Epithelial cell of esophagus (primary cell): ENCODE results near the gene DCANP1.
"Not testable (repeated sequence)": the region's sequence is repeated elsewhere in the genome, so short reads cannot be mapped to it uniquely, and the experiment has no call there.

Experiments used
- DNase-seq: peaks from one replicate; pipeline ENCODE4 v3.0.0; 2010; ENCODE audit warnings: low read depth
- H3K4me3 ChIP-seq: 2 replicates; pipeline ENCODE4 v1.5.1; 2011; ENCODE audit warnings: mild to moderate bottlenecking, low read length, control low read depth
- TF ChIP-seq, protein P1 (sequence below): IDR thresholded peaks from 2 replicates; pipeline ENCODE4 v1.5.1; 2011; ENCODE audit warnings: low read depth, mild to moderate bottlenecking, low read length, control low read depth, inconsistent platforms; ENCODE audit not compliant: insufficient read depth; ENCODE audit errors: missing control alignments

Gene DCANP1, protein sequence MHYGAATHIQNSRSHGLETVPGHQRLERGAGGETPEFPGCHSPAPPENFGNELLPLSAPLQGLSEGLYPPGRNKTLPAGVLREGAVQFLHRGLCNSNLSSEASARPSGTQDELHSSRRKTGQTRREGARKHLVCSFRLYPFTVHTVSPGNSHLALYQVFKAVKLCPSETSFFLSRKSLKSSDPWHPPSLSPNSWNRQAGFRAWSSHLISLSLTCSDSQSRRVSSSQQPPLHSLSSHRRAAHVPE

DNA sequence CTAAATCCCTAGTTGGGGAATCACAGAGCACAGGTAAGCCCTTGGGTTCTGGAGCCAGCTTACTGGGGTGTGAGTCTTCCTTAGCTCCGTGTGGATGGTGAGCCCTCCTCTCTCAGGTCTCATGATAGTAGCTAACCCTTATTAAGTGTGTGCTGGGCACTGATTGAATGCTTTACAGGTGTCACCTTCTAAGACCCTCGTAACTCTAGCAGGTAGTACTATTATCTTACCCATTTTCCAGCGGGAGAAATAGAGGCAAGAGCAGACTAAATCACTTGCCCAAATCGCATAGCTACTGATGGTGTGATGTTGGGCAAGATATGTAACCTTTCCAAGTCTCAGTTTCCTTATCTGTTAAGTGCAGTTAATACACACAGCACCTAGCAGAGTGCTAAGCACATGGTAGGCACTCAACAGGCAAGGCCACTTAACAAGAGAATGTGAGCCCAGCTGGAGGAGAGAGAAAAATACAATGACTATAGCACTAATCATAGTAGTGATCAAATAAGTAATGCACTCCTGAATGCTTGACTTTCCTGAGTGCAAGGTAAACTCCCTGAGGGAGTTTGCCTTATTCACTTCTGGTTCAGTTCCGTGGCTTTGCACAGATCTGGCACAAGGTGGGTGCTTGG, at the start of gene DCANP1:
TSS of gene DCANP1 (minus strand) at position 51 of the 632 bp plus-strand sequence. CDS start 240 bp downstream, outside the sequence.
- TF ChIP-seq, protein P1, sequence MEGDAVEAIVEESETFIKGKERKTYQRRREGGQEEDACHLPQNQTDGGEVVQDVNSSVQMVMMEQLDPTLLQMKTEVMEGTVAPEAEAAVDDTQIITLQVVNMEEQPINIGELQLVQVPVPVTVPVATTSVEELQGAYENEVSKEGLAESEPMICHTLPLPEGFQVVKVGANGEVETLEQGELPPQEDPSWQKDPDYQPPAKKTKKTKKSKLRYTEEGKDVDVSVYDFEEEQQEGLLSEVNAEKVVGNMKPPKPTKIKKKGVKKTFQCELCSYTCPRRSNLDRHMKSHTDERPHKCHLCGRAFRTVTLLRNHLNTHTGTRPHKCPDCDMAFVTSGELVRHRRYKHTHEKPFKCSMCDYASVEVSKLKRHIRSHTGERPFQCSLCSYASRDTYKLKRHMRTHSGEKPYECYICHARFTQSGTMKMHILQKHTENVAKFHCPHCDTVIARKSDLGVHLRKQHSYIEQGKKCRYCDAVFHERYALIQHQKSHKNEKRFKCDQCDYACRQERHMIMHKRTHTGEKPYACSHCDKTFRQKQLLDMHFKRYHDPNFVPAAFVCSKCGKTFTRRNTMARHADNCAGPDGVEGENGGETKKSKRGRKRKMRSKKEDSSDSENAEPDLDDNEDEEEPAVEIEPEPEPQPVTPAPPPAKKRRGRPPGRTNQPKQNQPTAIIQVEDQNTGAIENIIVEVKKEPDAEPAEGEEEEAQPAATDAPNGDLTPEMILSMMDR: no peak
- DNase-seq: peak; percentile 19
- H3K4me3 ChIP-seq: no peak within 1 kb of the TSS

DNA sequence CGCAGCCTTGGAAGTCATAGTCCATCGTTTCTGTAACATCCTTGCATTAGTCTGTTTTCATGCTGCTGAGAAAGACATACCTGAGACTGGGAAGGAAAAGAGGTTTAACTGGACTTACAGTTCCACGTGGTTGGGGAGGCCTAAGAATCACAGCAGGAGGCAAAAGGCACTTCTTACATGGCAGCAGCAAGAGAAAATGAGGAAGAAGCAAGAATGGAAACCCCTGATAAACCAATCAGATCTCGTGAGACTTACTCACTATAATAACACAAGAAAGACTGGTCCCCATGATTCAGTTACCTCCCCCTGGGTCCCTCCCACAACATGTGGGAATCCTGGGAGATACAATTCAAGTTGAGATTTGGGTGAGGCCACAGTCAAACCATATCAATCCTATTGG, 48.4 kb upstream of the DCANP1 start:
- not testable (repeated sequence) for H3K4me3 ChIP-seq, DNase-seq

DNA sequence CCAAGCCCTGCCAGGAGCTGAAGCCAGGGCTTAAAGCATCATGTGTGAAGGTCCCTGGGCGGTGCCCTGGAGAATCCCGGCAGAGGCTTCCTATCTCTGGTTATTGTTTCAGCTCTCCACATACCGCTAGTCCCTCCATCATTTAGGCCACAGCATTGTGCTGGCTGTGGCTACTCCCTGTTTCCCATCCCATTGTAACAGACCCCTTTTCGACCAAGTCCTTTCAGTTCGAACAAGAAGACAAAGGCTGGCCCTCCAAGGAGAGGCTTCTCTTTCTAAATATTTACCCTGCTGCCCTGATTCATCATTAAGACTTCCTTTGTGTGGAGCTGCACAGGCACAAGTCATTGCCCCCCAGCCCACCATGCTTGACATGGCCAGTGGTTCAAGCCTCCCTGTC, 47.0 kb upstream of the DCANP1 start:
- no peak overlapping the region for H3K4me3 ChIP-seq
- DNase-seq: no peak
- TF ChIP-seq, protein P1: no peak

GRCh38 chr5:135493406-135494180, 46.4 kb upstream of the DCANP1 start:
- TF ChIP-seq, protein P1: no peak
- peak; percentile 96 for DNase-seq
- H3K4me3 ChIP-seq: no peak overlapping the region

DNA sequence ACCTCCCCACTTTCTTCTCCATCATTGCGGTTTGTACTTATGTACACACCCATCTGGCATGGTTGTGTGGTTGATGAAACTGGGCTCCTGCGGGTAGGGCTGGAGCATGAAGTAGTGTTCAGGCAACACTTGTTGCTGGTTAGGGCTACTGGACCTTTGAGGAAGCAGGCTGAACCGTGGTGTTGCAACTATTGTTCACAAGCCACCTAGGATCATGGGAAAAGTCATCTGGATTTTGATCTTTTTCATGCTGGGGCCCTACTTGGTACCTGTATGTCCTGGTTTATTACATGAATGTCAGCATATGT, 45.1 kb upstream of the DCANP1 start:
- no peak overlapping the region for H3K4me3 ChIP-seq
- DNase-seq: peak; percentile 94
- TF ChIP-seq, protein P1: no peak

DNA sequence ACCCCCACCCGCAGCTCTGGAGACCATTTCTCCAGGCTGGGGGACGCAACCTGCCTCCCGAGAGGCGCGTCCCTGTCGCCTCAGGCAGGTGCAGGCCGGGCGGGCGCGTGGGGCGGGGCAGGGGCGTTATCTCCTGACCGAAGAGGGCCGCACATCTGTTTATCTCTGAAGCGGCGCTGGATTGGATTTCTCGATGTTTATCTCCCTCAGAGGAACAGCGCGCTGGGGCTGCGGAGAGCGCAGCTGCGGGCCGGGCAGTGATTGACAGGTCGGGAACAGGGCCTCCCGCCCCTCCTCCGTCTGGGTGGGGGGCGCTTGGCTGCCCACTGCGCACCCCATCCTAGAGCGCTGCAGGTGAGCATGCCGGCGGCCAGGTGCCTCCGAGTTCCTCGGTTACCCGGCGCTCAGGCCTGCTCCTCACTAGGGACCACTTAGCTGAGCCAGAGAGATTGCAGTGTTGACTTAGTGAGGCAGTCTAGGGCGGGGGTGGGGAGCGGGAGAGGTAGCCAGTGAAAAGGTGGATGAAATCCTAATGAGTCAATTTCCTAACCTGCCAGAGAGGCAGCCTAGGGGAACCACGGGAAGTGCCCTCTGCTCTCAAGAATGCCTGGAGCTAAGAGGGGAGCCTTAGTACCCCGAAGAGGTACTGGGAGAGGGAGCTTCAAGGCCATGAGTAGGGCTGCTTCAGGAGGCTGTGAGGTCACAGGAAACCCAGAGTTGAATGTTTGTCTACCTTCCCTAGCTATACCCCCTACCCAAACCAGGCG, 44.6 kb upstream of the DCANP1 start:
- TF ChIP-seq, protein P1: no peak
- peak; percentile 96 for DNase-seq
- H3K4me3 ChIP-seq: no peak overlapping the region

DNA sequence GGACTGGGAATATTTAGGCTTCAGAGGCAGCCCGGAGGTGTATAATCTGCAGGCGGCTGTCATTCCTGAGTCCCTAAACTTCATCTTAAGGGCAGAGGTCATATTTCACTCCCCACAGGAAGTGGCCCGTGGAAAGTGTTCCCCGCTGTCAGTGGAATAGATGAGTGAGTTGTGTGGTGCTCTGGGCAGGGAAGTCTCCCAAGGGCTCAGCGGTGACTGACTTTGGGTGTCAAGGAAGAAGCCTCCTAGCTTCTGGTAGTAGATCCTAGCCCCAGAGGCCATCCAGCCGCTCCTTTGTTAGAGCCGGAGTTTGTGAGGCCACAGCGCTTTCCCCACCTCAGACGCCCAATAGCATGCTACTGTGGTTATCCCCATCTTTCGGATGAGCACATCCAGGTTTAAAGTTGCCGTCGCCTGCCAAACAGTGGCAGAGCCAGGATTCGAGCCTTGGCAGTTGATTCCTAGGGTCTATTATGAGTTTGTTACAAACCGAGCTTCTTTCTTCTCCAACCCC, 43.9 kb upstream of the DCANP1 start:
- TF ChIP-seq, protein P1: no peak
- DNase-seq: no peak
- H3K4me3 ChIP-seq: no peak overlapping the region
